ENCODE measurements around the gene NTRK2. TPM values are rescaled to one million over a fixed set of nuclear protein-coding genes. Genes with fewer than 3 reads are reported as not detected.

Gene NTRK2
- total RNA-seq, 1 experiment from 2014 or later: not detected

GRCh38 chr9:84953797-84954705 lies 284.5 kb downstream of the NTRK2 start:
- Histone ChIP-seq H3K4me2 (ENCODE audit: low read length) (0 out of 2 replicates have a peak overlapping the region, but pooled peaks have one; percentile 27), H3K9me3 (ENCODE audit: control insufficient read depth in 1 of 2, insufficient read depth in 1 of 2, low read depth in 1 of 2, low read length in 2 of 2) (no peaks in the 10 kb centered on the region), H3K9ac (ENCODE audit: low read length) (no peak overlapping the region), H3K9me2 (ENCODE audit: insufficient read depth) (no peaks in the 10 kb centered on the region), H3K27me3 (ENCODE audit: insufficient read depth, low read length) (no peaks in the 10 kb centered on the region), H4K20me1 (ENCODE audit: insufficient read depth) (no peaks in the 10 kb centered on the region), H2AFZ (ENCODE audit: low read depth, low read length, poor library complexity, severe bottlenecking) (peak overlapping the region; percentile 56), H3K4me1 (ENCODE audit: control insufficient read depth in 1 of 2, insufficient read depth in 2 of 2, low read length in 2 of 2) (0 out of 4 replicates have a peak, but pooled peaks cover 0 to 3% of the 10 kb centered on the region in 2 experiments), H3K4me3 (replicated peaks in 1 of 2; ENCODE audit: low read depth in 1 of 2, low read length in 2 of 2) (no peak overlapping the region), H3K79me2 (ENCODE audit: insufficient read depth, low read length) (no peaks in the 10 kb centered on the region), H3K27ac (ENCODE audit: low read depth, low read length) (no peak overlapping the region), H3K36me3 (ENCODE audit: control insufficient read depth in 1 of 2, insufficient read depth in 2 of 2, low read length in 2 of 2) (no peaks in the 10 kb centered on the region)
- TF ChIP-seq CTCF (IDR thresholded peaks at IDR 0.05 in 2 of 3, conservative IDR thresholded peaks at IDR 0.05 in 1 of 3; ENCODE audit: borderline replicate concordance in 1 of 3, insufficient read depth in 1 of 3, low read depth in 2 of 3, low read length in 2 of 3) (peak; percentile 77 to 96 (median 96)), EGR1 (IDR thresholded peaks at IDR 0.05; ENCODE audit: low read depth) (no peak), RAD21 (IDR thresholded peaks at IDR 0.05; ENCODE audit: low read depth) (peak; percentile 78), SIN3A (IDR thresholded peaks at IDR 0.05; ENCODE audit: low read depth) (no peak), ZNF274 (IDR thresholded peaks at IDR 0.05; ENCODE audit: low read depth, low read length) (no peak), TCF7L2 (IDR thresholded peaks at IDR 0.05; ENCODE audit: borderline replicate concordance, extremely low read depth, insufficient read depth, insufficient read length) (peak; percentile 10)
- ATAC-seq (peak; percentile 99), DNase-seq (ENCODE audit: low read depth, low spot score) (peak; percentile 48)
- intact Hi-C loops (cut with micrococcal nuclease): loop anchor here (2.0 to 10.0 kb wide), 4 partner anchors 257 to 661 kb away; no protein-coding TSS in a partner anchor
- ChIA-PET POLR2A (no interaction called here), RAD21 (ENCODE audit: low non-redundant PET in 1 of 2, low total read pairs in 2 of 2, uncharacterized antibody in 2 of 2, unreplicated experiment in 2 of 2) (no interaction called here), CTCF (interaction anchor here (0.7 kb wide), 1 partner anchor 111 kb away, joined by 3 read pairs; no protein-coding TSS in a partner anchor)
- no TSS peak for BruUV-seq (replicated peaks)

All from HCT116 (cell line).